C4-2B (cell line): Measurements from ENCODE around the gene TMEM214.

Experiments used
- CTCF ChIP-seq: fragments of 450-650 bp; conservative IDR thresholded peaks from 2 replicates; pipeline ENCODE4 v1.5.1; 2017; ENCODE audit warnings: mild to moderate bottlenecking
- ZFX ChIP-seq: fragments of 450-650 bp; IDR thresholded peaks from 2 replicates; pipeline ENCODE4 v1.6.1; 2017

DNA sequence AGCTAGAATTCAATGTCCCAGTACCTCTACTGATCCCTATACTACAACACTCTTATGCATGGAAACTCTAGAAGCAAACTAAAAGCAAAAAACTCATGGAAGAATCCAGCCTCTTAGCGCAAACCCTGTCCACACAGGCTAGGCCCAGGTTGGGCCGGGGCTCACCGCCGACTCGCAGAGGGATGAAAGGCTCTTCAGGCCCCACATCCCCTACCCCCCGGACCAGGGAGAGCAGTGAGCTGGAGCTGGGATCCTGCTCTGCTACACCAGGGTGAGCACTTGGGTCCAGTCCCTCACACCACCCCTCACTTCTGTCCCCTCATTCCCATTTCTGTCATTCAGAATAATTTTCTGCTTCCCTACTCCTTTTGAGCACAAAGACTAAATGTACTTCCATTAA is 36.7 kb downstream of the TMEM214 start:
- TF ChIP-seq CTCF (no peak), ZFX (no peak)
